Activated T-helper 1 cell treated with Interleukin-2 at 50 U/mL for 16 hours (primary cell): ENCODE results near the gene ART4.

Experiments
- DNase-seq: peaks from one replicate; pipeline ENCODE4 v3.0.0-alpha.2; 2020; ENCODE audit warnings: low read depth

ART4 gene

GRCh38 chr12:14810167-14810952 is 33.0 kb downstream of the ART4 start:
- DNase-seq = no peak

GRCh38 chr12:14803830-14804160 is 39.5 kb downstream of the ART4 start:
- DNase-seq = no peak

GRCh38 chr12:14803011-14803829 is 40.1 kb downstream of the ART4 start, which contains the start of the genes C12orf60 and WBP11:
C12orf60 (plus strand) TSS chr12:14803670; CDS start chr12:14822936, 19,266 bp downstream.
WBP11 (minus strand) TSS chr12:14803478; CDS start chr12:14801383, 2,095 bp downstream.
- peak; percentile 76 for DNase-seq

- no peak for DNase-seq
Measured at GRCh38 chr12:14802721-14803010, 40.7 kb downstream of the ART4 start.

- DNase-seq = no peak
Measured at GRCh38 chr12:14802247-14802646, 41.1 kb downstream of the ART4 start.

- no peak for DNase-seq
Measured at GRCh38 chr12:14795028-14795448, 48.3 kb downstream of the ART4 start.

GRCh38 chr12:14785568-14785967 is 57.8 kb downstream of the ART4 start:
- no peak for DNase-seq

GRCh38 chr12:14784471-14784870 is 58.9 kb downstream of the ART4 start:
- no peak for DNase-seq

GRCh38 chr12:14782756-14783155 is 60.6 kb downstream of the ART4 start:
- DNase-seq = no peak

- no peak for DNase-seq
Measured at GRCh38 chr12:14781563-14781962, 61.8 kb downstream of the ART4 start.

GRCh38 chr12:14780859-14781258 is 62.5 kb downstream of the ART4 start:
- no peak for DNase-seq

GRCh38 chr12:14779834-14780233 is 63.5 kb downstream of the ART4 start:
- DNase-seq = no peak

- no peak for DNase-seq
Measured at GRCh38 chr12:14777271-14777670, 66.1 kb downstream of the ART4 start.

- DNase-seq = no peak
Measured at GRCh38 chr12:14776236-14776961, 66.9 kb downstream of the ART4 start.

- no peak for DNase-seq
Measured at GRCh38 chr12:14775636-14775980, 67.7 kb downstream of the ART4 start.
